Activated CD4-positive, alpha-beta T cell treated with anti-CD3 and anti-CD28 coated beads for 4 hours (primary cell): ENCODE measurements around the gene TIE1.

Source experiments
- DNase-seq, 2 donors: peaks; one replicate each; pipeline ENCODE4 v3.0.0-alpha.2; 2020

Gene TIE1

DNA sequence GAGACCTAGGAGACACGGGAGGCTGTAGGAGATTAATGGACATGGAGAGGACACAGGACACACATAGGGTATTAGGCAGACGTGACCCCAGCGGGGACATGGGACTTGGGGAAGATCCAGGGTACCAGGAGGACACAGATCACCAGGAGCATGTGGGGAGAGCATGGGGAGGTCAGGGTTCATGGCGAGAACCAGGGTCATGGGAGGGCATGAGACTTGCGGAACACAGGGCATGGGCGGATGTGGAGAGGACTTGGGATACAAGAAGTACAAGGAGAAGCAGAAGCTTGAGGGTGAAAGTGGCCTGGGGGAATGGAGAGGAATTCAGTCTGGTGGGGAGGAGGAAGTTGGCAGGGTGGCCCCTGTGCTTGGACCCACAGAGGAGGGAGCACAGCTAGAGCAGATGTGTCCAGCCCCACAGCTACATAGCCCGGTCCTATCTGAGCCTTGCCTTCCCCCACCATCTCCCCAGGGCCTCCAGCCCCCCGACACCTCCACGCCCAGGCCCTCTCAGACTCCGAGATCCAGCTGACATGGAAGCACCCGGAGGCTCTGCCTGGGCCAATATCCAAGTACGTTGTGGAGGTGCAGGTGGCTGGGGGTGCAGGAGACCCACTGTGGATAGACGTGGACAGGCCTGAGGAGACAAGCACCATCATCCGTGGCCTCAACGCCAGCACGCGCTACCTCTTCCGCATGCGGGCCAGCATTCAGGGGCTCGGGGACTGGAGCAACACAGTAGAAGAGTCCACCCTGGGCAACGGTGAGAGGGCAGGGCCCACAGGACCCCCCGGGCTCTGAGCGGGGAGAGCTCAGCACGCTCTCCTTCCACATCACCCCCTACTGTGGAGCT lies 12.1 kb downstream of the TIE1 start:
- no peak for DNase-seq

DNA sequence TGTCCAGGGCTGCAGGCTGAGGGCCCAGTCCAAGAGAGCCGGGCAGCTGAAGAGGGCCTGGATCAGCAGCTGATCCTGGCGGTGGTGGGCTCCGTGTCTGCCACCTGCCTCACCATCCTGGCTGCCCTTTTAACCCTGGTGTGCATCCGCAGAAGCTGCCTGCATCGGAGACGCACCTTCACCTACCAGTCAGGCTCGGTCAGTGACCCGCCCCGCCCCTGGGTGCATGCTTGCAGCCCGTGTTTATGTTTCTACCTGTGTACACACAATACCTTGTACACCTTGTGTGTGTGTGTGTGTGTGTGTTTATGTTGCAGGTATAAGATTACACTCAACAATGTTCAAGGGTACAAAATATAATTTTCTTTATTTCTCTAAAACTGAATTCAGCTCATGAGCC lies 13.0 kb downstream of the TIE1 start:
- DNase-seq = no peak

DNA sequence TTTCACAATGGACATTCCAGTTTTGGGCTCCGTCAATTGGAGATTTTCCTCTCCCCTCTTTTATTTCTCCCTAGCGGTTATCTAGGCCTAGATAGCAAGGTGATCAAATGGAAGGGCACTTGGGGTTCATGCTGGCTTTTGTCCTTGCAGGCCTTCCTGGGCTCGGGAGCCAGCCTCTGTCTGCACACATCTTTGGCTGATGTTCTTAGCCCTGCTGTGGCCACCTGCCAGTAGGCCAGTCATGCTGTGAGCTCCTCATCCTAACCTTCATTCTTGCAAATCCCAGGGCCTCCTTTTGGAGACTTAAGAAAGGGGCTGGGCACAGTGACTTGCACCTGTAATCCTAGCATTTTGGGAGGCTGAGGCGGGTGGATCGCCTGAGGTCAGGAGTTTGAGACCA lies 13.5 kb downstream of the TIE1 start:
- DNase-seq = no peak

DNA sequence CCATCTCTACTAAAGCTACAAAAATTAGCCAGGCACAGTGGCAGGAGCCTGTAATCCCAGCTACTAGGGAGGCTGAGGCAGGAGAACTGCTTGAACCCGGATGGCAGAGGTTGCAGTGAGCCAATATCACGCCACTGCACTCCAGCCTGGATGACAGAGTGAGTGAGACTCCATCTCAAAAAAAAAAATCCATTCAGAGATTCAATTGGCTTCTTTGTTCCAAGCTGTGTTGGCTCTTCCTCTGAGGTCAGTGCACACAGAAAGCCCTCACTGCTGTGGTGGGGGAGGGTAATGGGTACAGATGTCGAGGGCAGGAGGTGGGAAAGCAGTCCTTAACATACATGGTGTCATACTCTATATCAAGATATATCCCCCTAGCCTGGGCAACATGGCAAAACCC lies 14.7 kb downstream of the TIE1 start:
- no peak for DNase-seq

DNA sequence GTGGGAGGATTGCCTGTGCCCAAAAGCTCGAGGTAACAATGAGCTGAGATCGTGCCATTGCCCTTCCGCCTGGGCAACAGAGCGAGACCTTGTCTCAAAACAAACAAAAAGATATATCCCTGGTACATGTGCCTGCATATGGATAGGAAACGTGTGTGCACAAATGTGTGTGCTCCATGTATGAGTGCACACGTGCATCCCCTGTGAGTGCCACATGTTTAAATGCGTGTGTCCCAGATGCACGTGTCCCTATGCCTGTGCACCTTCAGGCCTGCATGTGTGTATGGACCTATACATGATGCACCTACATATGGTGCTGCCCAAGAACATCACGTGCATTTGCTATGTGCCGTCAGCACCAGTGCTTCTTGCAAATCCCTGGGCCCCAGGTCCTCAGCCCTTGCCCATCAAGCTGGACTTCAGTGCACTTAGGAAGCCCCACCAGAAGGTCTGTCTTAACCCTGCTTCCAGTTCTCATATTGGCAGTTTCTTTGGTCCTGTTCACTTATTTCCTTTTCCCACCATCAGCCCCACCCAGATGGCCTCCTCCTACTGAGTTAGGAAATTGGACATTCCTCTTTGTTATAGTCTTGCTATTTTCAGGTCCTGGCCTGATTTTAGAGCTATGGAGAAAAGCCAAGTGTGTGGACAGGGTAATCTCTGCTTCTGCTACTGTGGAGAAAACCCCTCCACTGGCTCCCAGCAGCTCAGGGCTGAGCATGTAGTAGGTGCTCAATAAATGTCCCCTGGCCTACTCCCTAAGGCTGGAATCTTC lies 15.4 kb downstream of the TIE1 start:
- no peak for DNase-seq

DNA sequence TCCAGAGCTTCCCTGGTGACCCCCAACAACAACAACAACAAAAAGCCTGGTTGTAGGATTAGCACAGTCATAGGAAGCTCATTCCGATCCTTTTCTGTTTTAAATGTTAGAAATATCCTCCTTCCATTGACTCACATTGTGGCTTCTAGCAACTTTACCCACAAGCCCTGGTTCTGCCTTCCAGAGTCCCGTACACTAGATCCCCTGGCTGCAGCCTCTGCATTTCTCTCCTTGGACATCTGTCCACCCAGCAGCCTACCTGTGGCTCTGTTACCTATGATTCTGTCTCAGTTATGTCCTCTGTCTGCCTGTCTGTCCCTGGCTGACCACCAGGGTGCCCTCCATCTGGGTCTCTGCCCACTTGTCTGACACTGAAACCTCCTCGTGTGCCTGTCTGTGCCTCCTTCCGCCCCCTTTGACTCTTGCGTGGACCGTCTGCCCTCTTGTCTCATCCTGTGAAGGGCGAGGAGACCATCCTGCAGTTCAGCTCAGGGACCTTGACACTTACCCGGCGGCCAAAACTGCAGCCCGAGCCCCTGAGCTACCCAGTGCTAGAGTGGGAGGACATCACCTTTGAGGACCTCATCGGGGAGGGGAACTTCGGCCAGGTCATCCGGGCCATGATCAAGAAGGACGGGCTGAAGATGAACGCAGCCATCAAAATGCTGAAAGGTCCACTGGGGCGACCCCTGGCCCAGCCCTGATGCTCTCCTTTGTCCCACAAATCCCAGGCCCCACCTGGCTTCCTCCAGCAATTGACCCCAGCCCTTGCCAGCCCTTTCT lies 16.1 kb downstream of the TIE1 start:
- no peak for DNase-seq

DNA sequence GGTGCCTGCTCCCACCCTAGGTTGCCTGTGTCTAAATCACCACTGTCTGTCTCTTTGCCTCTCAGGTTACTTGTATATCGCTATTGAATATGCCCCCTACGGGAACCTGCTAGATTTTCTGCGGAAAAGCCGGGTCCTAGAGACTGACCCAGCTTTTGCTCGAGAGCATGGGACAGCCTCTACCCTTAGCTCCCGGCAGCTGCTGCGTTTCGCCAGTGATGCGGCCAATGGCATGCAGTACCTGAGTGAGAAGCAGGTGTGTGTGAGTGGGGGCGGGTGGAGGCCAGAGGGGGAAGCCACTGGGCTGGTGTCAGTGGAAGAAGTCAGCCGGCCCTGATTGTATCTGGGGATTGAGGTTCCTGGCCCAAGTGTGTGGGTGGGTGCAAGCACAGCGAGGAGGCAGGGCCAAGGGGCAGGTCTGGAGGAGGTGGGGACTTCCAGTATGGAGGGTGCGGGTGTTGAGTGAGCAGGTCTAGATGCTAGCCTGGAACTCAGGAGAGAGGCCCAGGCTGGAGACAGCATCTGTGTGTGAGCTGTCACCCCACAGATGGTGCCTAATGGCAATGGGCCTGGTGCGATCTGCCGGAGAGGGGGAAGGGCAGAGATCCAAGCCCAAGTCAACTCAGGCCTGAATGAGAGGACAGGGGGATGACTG lies 17.2 kb downstream of the TIE1 start:
- DNase-seq = no peak

DNA sequence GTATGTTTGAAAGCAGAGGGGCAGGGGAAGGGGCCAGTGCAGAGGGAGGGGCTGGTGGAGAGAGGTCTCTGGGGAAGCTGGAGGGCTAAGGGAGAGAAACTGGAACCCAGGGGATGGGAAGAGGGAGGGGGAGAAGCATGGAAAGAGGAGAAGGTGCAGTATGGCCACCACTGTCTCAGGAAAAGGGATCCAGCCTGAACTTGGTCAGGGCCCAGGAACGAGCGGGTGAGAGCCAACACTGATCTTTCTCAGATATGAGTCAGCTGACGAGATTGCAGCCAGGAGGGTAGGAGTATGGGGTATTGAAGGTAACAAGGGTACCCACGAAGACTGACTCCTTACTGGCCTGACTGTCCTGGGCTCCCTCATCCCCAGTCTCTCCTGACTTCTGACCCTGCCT lies 18.0 kb downstream of the TIE1 start:
- no peak for DNase-seq

DNA sequence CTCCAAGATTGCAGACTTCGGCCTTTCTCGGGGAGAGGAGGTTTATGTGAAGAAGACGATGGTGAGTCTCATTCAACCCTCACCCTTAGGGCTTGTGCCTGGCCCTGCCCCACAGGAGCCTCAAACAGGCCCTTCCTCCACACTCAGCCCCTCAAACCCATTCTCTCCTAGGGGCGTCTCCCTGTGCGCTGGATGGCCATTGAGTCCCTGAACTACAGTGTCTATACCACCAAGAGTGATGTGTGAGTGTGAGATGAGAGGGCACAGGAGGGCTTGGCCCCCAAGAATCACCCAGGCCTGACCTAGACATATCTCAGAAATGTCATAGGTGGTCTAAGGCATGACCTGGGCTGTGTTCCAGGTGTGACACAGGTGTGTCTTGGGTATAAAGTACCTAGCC lies 18.5 kb downstream of the TIE1 start:
- no peak for DNase-seq

DNA sequence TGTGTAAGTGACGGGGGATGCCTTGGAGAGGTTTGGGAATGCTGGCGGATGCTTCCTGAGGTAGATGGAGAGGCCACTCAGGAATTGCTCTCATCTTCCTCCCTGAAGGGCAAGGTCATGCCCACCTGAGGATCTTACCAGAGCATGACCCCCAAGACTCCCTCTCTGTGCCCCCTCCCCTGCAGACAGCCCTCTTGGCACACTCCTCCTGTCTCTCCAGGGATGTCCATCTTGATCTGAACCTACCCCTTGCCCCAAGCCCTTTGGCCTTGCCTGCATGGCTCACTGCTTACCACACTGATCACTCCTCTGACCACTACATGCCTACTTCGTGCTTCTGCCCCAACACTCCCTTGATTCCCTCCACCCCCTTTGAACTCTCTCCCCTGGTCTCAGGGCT lies 19.0 kb downstream of the TIE1 start:
- DNase-seq = no peak

DNA sequence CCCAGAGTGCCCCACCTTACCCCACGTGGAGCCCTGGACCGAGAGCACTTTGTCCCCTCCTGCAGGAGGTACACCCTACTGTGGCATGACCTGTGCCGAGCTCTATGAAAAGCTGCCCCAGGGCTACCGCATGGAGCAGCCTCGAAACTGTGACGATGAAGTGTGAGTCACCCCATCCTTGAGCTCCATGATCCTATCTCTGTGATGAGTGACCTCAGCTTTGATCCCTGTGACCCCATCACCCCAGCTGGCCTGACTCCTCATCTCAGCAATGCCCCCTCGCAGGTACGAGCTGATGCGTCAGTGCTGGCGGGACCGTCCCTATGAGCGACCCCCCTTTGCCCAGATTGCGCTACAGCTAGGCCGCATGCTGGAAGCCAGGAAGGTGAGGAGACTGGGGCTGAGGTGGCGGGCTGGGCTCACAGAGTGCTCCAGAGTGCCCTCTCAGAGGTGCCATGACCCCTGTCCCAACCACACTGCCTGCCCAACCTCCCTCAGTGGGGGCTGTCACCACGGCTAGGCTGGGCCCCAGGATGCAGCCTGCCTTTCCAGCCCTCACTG lies 20.6 kb downstream of the TIE1 start:
- DNase-seq = no peak

DNA sequence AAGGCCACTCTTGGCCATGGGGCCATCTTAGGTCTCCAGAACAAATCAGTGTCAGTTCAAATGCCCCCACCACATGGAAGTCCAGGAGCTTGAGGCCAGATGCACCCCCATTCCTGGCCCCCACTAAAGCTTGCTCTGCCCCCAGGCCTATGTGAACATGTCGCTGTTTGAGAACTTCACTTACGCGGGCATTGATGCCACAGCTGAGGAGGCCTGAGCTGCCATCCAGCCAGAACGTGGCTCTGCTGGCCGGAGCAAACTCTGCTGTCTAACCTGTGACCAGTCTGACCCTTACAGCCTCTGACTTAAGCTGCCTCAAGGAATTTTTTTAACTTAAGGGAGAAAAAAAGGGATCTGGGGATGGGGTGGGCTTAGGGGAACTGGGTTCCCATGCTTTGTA lies 21.7 kb downstream of the TIE1 start:
- no peak for DNase-seq

DNA sequence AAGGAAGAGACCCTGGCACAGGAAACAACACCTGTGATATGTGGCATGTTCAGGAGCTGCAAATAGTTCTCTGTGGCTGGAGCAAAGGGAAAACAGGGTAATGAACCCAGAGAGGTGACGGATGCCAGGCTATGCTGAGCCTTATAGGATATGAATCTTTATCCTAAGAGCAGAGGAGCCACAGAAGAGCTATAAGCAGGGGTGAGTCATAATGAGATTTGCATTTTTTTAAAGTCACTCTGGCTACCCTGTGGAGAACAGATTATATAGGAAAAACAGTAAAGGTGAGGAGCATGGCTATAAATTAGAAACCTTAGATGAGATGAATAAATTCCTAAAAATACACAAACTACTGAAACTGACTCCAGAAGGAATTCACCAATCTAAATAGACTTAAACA lies 24.0 kb downstream of the TIE1 start:
- no peak for DNase-seq

DNA sequence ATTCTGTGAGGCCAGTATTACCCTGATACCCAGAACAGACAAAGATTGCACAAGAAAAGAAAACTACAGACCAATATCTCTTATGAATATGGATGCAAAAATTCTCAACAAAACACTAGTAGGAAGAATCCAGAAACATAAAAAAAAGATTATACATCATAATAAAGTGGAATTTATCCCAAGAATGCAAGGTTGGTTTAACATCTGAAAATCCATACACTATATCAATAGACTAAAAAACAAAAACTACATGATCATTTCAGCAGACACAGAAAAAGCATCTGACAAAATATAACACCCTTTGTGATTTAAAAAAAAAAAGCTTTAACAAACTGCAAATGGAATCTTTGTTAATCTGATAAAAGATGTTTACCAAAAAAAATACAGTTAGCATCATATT lies 24.6 kb downstream of the TIE1 start:
- DNase-seq = no peak

DNA sequence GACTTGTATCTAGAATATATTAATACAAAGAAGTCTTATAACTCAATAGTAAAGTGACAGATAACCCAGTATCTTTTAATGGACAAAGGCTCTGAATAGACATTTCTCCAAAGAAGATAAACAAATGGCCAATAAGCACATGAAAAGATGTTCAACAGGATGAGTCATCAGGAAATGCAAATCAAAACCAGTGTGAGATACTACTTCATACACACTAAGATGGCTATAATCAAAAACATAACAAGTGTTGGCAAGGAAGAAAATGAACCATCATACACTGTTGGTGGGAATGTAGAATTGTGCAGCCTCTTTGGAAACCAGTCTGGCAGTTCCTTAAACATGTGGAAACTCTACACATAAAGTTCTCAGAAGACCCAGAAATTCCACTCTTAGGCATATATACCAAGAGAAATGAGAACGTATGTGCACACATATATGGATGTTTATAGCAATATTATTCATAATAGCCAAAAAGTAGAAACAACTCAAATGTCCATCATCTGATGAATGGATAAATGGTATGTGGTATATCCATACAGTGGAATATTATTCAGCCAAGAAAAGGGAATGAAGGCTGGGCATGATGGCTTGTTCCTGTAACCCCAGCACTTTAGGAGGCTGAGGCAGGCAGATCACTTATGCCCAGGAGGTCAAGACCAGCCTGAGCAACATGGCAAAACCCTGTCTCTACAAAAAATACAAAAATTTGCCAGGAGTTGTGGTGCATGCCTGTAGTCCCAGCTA lies 26.9 kb downstream of the TIE1 start:
- no peak for DNase-seq

DNA sequence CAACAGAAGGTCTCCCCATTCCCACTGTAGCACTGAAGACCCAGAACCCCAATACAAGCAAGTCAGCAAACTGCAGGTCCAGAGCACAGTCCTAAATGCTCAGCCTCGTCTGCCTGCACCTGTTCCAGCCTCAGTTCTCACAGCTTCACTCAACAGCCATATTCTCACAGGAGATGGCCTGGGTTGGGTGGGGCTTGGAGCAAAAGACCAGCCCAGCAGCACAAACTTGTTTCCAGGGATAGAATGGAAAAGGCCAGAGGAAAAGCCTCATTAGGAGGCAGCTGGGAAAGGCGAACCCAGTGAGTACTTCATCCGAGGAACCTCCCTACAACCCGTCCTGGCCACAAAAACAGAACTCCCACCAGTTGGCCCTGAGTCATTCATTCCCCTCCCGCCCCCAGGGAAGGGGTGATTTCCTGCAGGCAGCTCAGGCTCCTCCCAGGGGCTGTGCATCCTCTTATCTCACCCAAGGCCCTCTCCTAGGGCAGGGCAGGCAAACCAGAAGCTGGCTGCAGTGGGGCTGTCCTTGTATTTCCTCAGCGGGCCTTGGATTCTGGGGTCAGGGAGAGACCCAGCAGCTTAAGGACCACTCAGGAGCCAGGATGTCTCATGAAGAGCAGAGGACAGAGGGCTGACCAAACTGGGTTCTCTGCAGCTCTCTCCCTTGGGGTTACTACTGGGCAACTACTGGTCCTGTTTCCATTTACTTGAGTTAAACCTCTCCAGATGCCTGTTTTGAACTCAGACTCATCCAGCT lies 29.4 kb downstream of the TIE1 start:
- DNase-seq = peak; percentile 40 to 47

DNA sequence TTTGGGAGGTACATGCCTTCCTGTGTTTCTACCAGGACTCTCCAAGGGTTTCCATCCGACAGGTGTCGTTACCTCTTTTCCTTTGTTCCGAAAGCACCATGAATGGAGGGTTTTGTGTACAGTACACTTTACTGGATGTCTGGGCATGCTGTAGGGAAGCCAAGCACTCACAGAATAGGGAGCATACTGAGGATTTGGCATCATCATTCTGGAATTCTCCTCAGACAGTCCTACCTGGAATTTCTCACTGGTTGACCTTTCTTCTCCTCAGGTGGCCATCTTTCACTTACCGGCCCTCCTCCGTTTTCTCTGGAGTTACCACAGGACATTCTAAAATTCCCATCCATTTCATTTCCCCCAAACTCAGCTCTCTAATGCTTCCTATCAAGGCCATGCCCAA lies 30.9 kb downstream of the TIE1 start:
- no peak for DNase-seq

DNA sequence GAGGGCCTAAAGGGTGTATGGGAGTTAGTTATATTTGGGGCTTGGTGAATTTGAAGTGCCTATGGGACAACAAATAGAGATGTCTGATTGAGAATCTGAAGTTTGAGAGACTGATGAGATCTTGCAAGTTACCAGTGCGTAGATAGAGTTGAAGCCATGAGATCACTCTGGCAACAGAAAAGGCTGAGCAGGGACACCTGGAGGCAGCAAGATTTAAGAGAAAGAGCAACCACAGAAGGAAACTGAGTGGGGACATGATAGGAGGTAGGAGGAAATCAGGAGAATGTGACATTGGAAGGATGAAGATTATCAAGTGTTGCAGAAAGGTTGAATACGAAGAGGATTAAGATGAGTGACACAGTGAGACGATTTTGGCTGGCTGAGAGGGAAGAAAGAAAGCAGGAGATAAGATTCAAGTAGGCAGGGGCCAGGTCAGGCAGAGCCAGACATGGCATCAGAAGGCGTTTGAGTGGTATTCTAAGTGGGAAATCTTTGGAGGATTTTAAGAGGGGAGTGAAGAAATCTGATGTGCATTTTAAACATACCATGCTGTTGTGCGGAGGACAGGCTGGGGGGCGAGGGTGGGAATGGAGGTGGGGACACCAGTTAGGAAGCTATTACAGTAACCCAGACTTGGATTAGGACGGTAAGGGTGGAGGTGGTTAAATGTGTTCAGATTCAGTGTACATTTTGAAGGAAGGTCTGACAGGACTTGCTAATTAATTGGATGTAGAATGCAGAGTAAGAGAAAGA lies 33.8 kb downstream of the TIE1 start:
- no peak for DNase-seq

DNA sequence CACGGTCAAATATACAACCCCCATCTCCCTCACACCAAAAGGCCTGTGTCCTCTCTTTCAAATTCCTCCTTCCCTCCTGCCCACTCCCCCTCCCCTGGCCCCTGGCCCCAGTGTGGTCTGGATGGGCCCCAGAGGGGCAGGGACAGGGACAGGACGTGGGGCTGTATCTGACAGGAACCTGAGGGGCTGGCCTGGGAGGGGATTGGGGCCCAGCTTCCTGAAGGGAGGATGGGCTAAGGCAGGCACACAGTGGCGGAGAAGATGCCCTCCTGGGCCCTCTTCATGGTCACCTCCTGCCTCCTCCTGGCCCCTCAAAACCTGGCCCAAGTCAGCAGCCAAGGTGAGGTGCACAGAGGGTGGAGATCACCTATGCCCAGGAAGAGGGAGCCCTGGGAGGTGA lies 36.8 kb downstream of the TIE1 start, which contains the start of gene MPL:
MPL (plus strand) TSS at position 231 of the 400 bp plus-strand sequence; CDS start at position 262, 31 bp downstream.
- no peak for DNase-seq

DNA sequence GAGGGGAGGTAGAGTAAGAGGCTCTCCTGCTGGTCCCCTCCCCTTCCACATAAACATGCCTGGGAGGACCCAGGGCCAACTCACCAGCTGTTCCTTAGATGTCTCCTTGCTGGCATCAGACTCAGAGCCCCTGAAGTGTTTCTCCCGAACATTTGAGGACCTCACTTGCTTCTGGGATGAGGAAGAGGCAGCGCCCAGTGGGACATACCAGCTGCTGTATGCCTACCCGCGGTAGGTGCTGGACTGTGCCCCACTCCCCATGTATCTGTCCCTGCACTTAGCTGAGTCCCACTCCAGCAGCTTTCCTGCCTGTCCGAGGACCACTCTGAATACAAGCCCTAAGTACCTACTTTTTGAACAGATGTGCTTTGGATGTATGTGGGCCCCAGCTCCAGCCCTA lies 37.2 kb downstream of the TIE1 start:
- no peak for DNase-seq
